Right lobe of liver (tissue), 6 donors: ENCODE results near the gene BANP. TPM values are rescaled to one million over a fixed set of nuclear protein-coding genes. Genes with fewer than 3 reads are reported as not detected.

Source experiments
- ATAC-seq, 4 donors: fragments of 200-7000 bp; cut with Tn5 transposase; one replicate each; pipeline ENCODE4 v1.9.1; 2020; ENCODE audit warnings: mild to moderate bottlenecking in 4 of 4, moderate library complexity in 4 of 4
- DNase-seq, 3 donors: peaks; one replicate each; pipeline ENCODE4 v3.0.0-alpha.2; 2020
- H3K27ac ChIP-seq, 3 donors: fragments of 200-600 bp; one replicate each; pipeline ENCODE4 v1.8.0; 2022
- H3K27me3 ChIP-seq, 2 donors: fragments of 200-600 bp; one replicate each; pipeline ENCODE4 v1.8.0; 2022
- H3K36me3 ChIP-seq, 4 donors: fragments of 200-600 bp; sonication (generic) in 1 of 4; one replicate each; pipeline versions ENCODE4 v1.5.1 to v1.8.0; 2017 to 2022; ENCODE audit warnings: control low read depth in 1 of 4
- H3K4me1 ChIP-seq, 4 donors: fragments of 200-600 bp; sonication (generic) in 1 of 4; one replicate each; pipeline versions ENCODE4 v1.5.1 to v1.8.0; 2017 to 2022; ENCODE audit warnings: control low read depth in 1 of 4
- H3K4me3 ChIP-seq, 3 donors: fragments of 200-600 bp; one replicate each; pipeline ENCODE4 v1.8.0; 2022
- H3K9me3 ChIP-seq, 4 donors: fragments of 200-600 bp; sonication (generic) in 1 of 4; one replicate each; pipeline versions ENCODE4 v1.5.1 to v1.8.0; 2017 to 2022; ENCODE audit warnings: control low read depth in 1 of 4
- CTCF ChIP-seq, 4 donors: fragments of 200-600 bp in 3 of 4; fragments of 450-650 bp in 1 of 4; IDR thresholded peaks; one replicate each; pipeline versions ENCODE4 v1.5.1 to v1.8.0; 2016 to 2022; ENCODE audit warnings: antibody characterized with exemption in 4 of 4, mild to moderate bottlenecking in 2 of 4
- POLR2A ChIP-seq: fragments of 450-650 bp; IDR thresholded peaks from one replicate; pipeline ENCODE4 v1.6.1; 2017; ENCODE audit warnings: antibody characterized with exemption, mild to moderate bottlenecking
- WGBS: methylation state at CpG from one replicate; pipeline ENCODE4 v1.1.6; 2018; ENCODE audit warnings: low coverage, low lambda C conversion rate; ENCODE audit not compliant: insufficient coverage; ENCODE audit errors: missing lambda C conversion rate; 5-methylcytosine and 5-hydroxymethylcytosine counted together
- intact Hi-C, 2 donors: fragments of 100-400 bp; cut with DNase I; formaldehyde crosslinking; loops; one replicate each; pipeline versions ENCODE4 v1.11.2 to v1.14.1; 2022
- total RNA-seq, 6 experiments: library from RNA; depleted of rRNA in 2 of 6; stranded (reverse); fragments of >200 nt in 2 of 6; fragmentation: NEBNext Ultra II Directional in 3 of 6; extraction: Animal tissue kit (Norgen Biotek cat#: 25700) in 3 of 6; gene quantifications; one replicate each; pipeline versions ENCODE4 v1.1.0 to v1.2.4, GENCODE V29; 2016 to 2023
- donor health status: DM: no; HTN: yes; CAD: no.
- donor health status: DM: no; HTN: no; CAD: no.
- donor health status: DM: no; HTN: no; CAD: no.
- donor health status: DM: no; HTN: yes; CAD: no.
- donor health status: DM: no; HTN: yes; CAD: no.

BANP gene
- total RNA-seq, 6 experiments from 2014 or later = 11.2 to 20.7 (median 18.8) TPM

- no peaks in the 10 kb centered on the region for H3K9me3 ChIP-seq
- peak overlapping the region in 2 of 3 donors; percentile 86 to 96 for H3K27ac ChIP-seq
- intact Hi-C loops = no loop called here
- DNase-seq = no peak
- peaks cover 0 to 6% (median 0%) of the 10 kb centered on the region in 4 donors for H3K36me3 ChIP-seq
- WGBS = 92% methylated on average over 15 of the region's 16 CpGs
- no peak for ATAC-seq
- no peak overlapping the region for H3K4me3 ChIP-seq
- no peaks in the 10 kb centered on the region for H3K27me3 ChIP-seq
- peaks cover 0 to 41% (median 7%) of the 10 kb centered on the region in 4 donors for H3K4me1 ChIP-seq
- TF ChIP-seq POLR2A = no peak
- no peak for TF ChIP-seq CTCF (IDR thresholded peaks at IDR 0.05)
Observed at GRCh38 chr16:87952751-87953150, 1.5 kb downstream of the BANP start.

GRCh38 chr16:87953308-87954215 lies 2.3 kb downstream of the BANP start:
- peaks cover 0 to 6% (median 0%) of the 10 kb centered on the region in 4 donors for H3K36me3 ChIP-seq
- no peaks in the 10 kb centered on the region for H3K27me3 ChIP-seq
- 55% methylated on average over 15 of the region's 15 CpGs for WGBS
- H3K4me3 ChIP-seq = no peak overlapping the region
- DNase-seq (no peak), ATAC-seq (no peak)
- peaks cover 0 to 32% (median 7%) of the 10 kb centered on the region in 4 donors for H3K4me1 ChIP-seq
- TF ChIP-seq CTCF (IDR thresholded peaks at IDR 0.05) (no peak), POLR2A (no peak)
- H3K27ac ChIP-seq = peak overlapping the region; percentile 43 to 96 (median 73)
- no peaks in the 10 kb centered on the region for H3K9me3 ChIP-seq
- intact Hi-C loops = no loop called here

DNA sequence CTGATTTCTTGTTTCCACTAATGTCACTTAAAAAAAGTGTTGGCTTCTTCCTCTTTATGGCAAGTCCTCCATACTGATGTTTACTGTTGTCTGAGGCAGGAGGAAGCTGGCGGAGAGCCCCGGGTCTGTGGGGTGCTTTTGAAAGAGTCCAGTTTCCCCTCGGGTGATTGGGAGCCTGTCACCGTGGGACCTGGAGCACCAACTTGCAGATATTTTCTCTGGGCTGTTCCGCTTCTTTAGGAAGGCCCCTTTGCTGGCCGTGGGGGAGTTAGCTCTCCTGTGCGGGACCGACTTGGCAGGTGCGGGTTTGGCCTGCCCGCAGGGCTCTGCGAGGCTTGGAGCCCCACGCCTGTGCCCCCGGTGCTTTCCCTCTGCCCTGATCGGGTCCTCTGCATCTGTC lies 3.1 kb downstream of the BANP start:
- Histone ChIP-seq H3K9me3 (no peaks in the 10 kb centered on the region), H3K27me3 (no peaks in the 10 kb centered on the region), H3K4me3 (no peak overlapping the region), H3K36me3 (peaks cover 0 to 6% (median 0%) of the 10 kb centered on the region in 4 donors), H3K4me1 (peaks cover 0 to 29% (median 7%) of the 10 kb centered on the region in 4 donors), H3K27ac (peak overlapping the region; percentile 21 to 96 (median 73))
- WGBS = 61% methylated on average over 8 of the region's 14 CpGs
- no peak for TF ChIP-seq POLR2A
- no peak for TF ChIP-seq CTCF (IDR thresholded peaks at IDR 0.05)
- intact Hi-C loops = no loop called here
- DNase-seq (no peak), ATAC-seq (no peak)

GRCh38 chr16:87954826-87955225 lies 3.6 kb downstream of the BANP start:
- TF ChIP-seq CTCF (IDR thresholded peaks at IDR 0.05) (no peak), POLR2A (no peak)
- Histone ChIP-seq H3K4me1 (peaks cover 0 to 29% (median 7%) of the 10 kb centered on the region in 4 donors), H3K4me3 (no peak overlapping the region), H3K27ac (peak overlapping the region; percentile 21 to 96 (median 73)), H3K27me3 (no peaks in the 10 kb centered on the region), H3K9me3 (no peaks in the 10 kb centered on the region), H3K36me3 (peaks cover 0 to 6% (median 0%) of the 10 kb centered on the region in 4 donors)
- 6% methylated on average over 5 of the region's 15 CpGs for WGBS
- no peak for ATAC-seq
- intact Hi-C loops = no loop called here
- no peak for DNase-seq
